ENCODE data around the gene TMEM44.
"Not testable (repeated sequence)": the region's sequence is repeated elsewhere in the genome, so short reads cannot be mapped to it uniquely, and the experiment has no call there.

- not testable (repeated sequence) for TF ChIP-seq EZH2 (IDR thresholded peaks at IDR 0.05; ENCODE audit: borderline replicate concordance, low read depth, low read length, severe bottlenecking); CTCF (IDR thresholded peaks at IDR 0.05; ENCODE audit: extremely low read depth in 1 of 2, insufficient read depth in 1 of 2, low read depth in 1 of 2, low read length in 2 of 2); POLR2AphosphoS5 (IDR thresholded peaks at IDR 0.05; ENCODE audit: insufficient read depth, low read depth, low read length); FOS (IDR thresholded peaks at IDR 0.05; ENCODE audit: borderline replicate concordance, insufficient read depth, low read length); GATA2 (IDR thresholded peaks at IDR 0.05; ENCODE audit: insufficient read depth, insufficient read length, low read depth, low read length); JUN (IDR thresholded peaks at IDR 0.05; ENCODE audit: borderline replicate concordance, insufficient read depth, insufficient read length, low read depth); MYC (IDR thresholded peaks at IDR 0.05; ENCODE audit: low read depth, low read length); POLR2A (IDR thresholded peaks at IDR 0.05; ENCODE audit: low read depth, low read length)
These were observed 27.9 kb downstream of the TMEM44 start for GRCh38 chr3:194605314-194605713.
